Measurements from ENCODE around the gene ELF1.

ELF1 gene

GRCh38 chr13:41006978-41007743 lies 12.0 kb downstream of the ELF1 start:
- DNase-seq (ENCODE audit: low spot score), result peak; percentile 71

GRCh38 chr13:41006306-41006705 lies 12.8 kb downstream of the ELF1 start:
- peak; percentile 39 for DNase-seq (ENCODE audit: low spot score)

- no peak for DNase-seq (ENCODE audit: low spot score)
These were observed 13.4 kb downstream of the ELF1 start for GRCh38 chr13:41005704-41006103.

GRCh38 chr13:41004875-41005693 lies 14.0 kb downstream of the ELF1 start:
- peak; percentile 38 for DNase-seq (ENCODE audit: low spot score)

- no peak for DNase-seq (ENCODE audit: low spot score)
These were observed 16.5 kb downstream of the ELF1 start for GRCh38 chr13:41002606-41003005.

GRCh38 chr13:41001695-41002094 lies 17.4 kb downstream of the ELF1 start:
- DNase-seq (ENCODE audit: low spot score), result no peak

- no peak for DNase-seq (ENCODE audit: low spot score)
These were observed 19.7 kb downstream of the ELF1 start for GRCh38 chr13:40999416-40999815.

GRCh38 chr13:40996426-40997092 lies 22.6 kb downstream of the ELF1 start:
- DNase-seq (ENCODE audit: low spot score), result no peak

GRCh38 chr13:40995997-40996396 lies 23.1 kb downstream of the ELF1 start:
- DNase-seq (ENCODE audit: low spot score), result no peak

GRCh38 chr13:40994581-40995230 lies 24.4 kb downstream of the ELF1 start:
- no peak for DNase-seq (ENCODE audit: low spot score)

- no peak for DNase-seq (ENCODE audit: low spot score)
These were observed 25.1 kb downstream of the ELF1 start for GRCh38 chr13:40993987-40994386.

- DNase-seq (ENCODE audit: low spot score), result peak; percentile 38
These were observed 26.2 kb downstream of the ELF1 start for GRCh38 chr13:40992678-40993518.

GRCh38 chr13:40987606-40988280 lies 31.4 kb downstream of the ELF1 start:
- no peak for DNase-seq (ENCODE audit: low spot score)

- DNase-seq (ENCODE audit: low spot score), result no peak
These were observed 32.8 kb downstream of the ELF1 start for GRCh38 chr13:40986101-40986856.

GRCh38 chr13:40985381-40986100 lies 33.6 kb downstream of the ELF1 start:
- no peak for DNase-seq (ENCODE audit: low spot score)

GRCh38 chr13:40984668-40985366 lies 34.3 kb downstream of the ELF1 start:
- DNase-seq (ENCODE audit: low spot score), result peak; percentile 59

GRCh38 chr13:40983725-40984667 lies 35.1 kb downstream of the ELF1 start:
- DNase-seq (ENCODE audit: low spot score), result no peak

Data from hematopoietic multipotent progenitor cell treated with erythropoietin and hydrocortisone succinate and interleukin-3 and kit ligand, for 15 days (in vitro differentiated cells).